Astrocyte (in vitro differentiated cells and primary cell): ENCODE measurements around the gene TMIE. TPM values are rescaled to one million over a fixed set of nuclear protein-coding genes. Genes with fewer than 3 reads are reported as not detected.
"Not testable (repeated sequence)": the region's sequence is repeated elsewhere in the genome, so short reads cannot be mapped to it uniquely, and the experiment has no call there.

ENCODE experiments used
- DNase-seq: peaks from one replicate; pipeline ENCODE4 v3.0.0-alpha.2; 2010; ENCODE audit warnings: low read depth
- FAIRE-seq: peaks from 2 replicates; lab custom pipeline; 2011; peaks lifted over from hg19 to GRCh38; lab: Jason Lieb, UNC
- H2AFZ ChIP-seq: 2 replicates; pipeline ENCODE4 v1.6.0; 2012; ENCODE audit warnings: low read depth, low read length, inconsistent platforms
- H3K27ac ChIP-seq: 2 replicates; pipeline ENCODE4 v1.5.1; 2011; ENCODE audit warnings: low read depth, low read length, inconsistent platforms
- H3K27me3 ChIP-seq: 2 replicates; pipeline ENCODE4 v1.6.0; 2011; ENCODE audit warnings: low read length, inconsistent platforms; ENCODE audit not compliant: insufficient read depth
- H3K36me3 ChIP-seq: 2 replicates; pipeline ENCODE4 v1.5.1; 2011; ENCODE audit warnings: low read length, inconsistent platforms; ENCODE audit not compliant: insufficient read depth
- H3K4me1 ChIP-seq: 2 replicates; pipeline ENCODE4 v1.5.1; 2011; ENCODE audit warnings: low read length, inconsistent platforms; ENCODE audit not compliant: insufficient read depth
- H3K4me2 ChIP-seq: 2 replicates; pipeline ENCODE4 v1.6.0; 2012; ENCODE audit warnings: low read length, inconsistent platforms
- H3K4me3 ChIP-seq: 2 replicates; pipeline ENCODE4 v1.5.1; 2011; ENCODE audit warnings: low read depth, mild to moderate bottlenecking, low read length, inconsistent platforms; ENCODE audit not compliant: insufficient read depth
- H3K79me2 ChIP-seq: 2 replicates; pipeline ENCODE4 v1.6.0; 2012; ENCODE audit warnings: mild to moderate bottlenecking, low read length, inconsistent platforms; ENCODE audit not compliant: insufficient read depth
- H3K9ac ChIP-seq: 2 replicates; pipeline ENCODE4 v1.6.0; 2012; ENCODE audit warnings: mild to moderate bottlenecking, low read length, inconsistent platforms
- H3K9me3 ChIP-seq: 2 replicates; pipeline ENCODE4 v1.5.1; 2012; ENCODE audit warnings: low read depth, mild to moderate bottlenecking, low read length, inconsistent platforms; ENCODE audit not compliant: insufficient read depth
- H4K20me1 ChIP-seq: 2 replicates; pipeline ENCODE4 v1.6.0; 2012; ENCODE audit warnings: low read length, inconsistent platforms; ENCODE audit not compliant: insufficient read depth
- H3K27ac Mint-ChIP-seq: one replicate; pipeline ENCODE4 v1.8.0; 2021; ENCODE audit warnings: mild to moderate bottlenecking, mixed read lengths; ENCODE audit not compliant: unreplicated experiment
- H3K27me3 Mint-ChIP-seq: one replicate; pipeline ENCODE4 v1.8.0; 2021; ENCODE audit warnings: low read depth, mixed read lengths; ENCODE audit not compliant: unreplicated experiment
- H3K36me3 Mint-ChIP-seq: one replicate; pipeline ENCODE4 v1.8.0; 2021; ENCODE audit warnings: low read depth, mixed read lengths; ENCODE audit not compliant: unreplicated experiment
- H3K4me1 Mint-ChIP-seq: one replicate; pipeline ENCODE4 v1.8.0; 2021; ENCODE audit warnings: low read depth, mixed read lengths; ENCODE audit not compliant: unreplicated experiment
- H3K4me3 Mint-ChIP-seq: one replicate; pipeline ENCODE4 v1.8.0; 2021; ENCODE audit warnings: mild to moderate bottlenecking, moderate library complexity, mixed read lengths; ENCODE audit not compliant: unreplicated experiment
- H3K9me3 Mint-ChIP-seq: one replicate; pipeline ENCODE4 v1.8.0; 2021; ENCODE audit warnings: mild to moderate bottlenecking, mixed read lengths; ENCODE audit not compliant: unreplicated experiment
- CTCF ChIP-seq: IDR thresholded peaks from 2 replicates; pipeline ENCODE4 v1.5.1; 2011; ENCODE audit warnings: low read depth, mild to moderate bottlenecking, inconsistent platforms, low read length, moderate library complexity; ENCODE audit not compliant: insufficient read depth
- EZH2 ChIP-seq: IDR thresholded peaks from 2 replicates; pipeline ENCODE4 v1.6.1; 2012; ENCODE audit warnings: mild to moderate bottlenecking, low read length, inconsistent platforms; ENCODE audit not compliant: insufficient read depth
- total RNA-seq: library from RNA; stranded (reverse); gene quantifications from 2 replicates; pipeline ENCODE4 v1.2.1, GENCODE V29; 2021

The TMIE gene
- total RNA-seq, 1 donor from 2014 or later: 0.34 TPM

GRCh38 chr3:46739565-46739964, 38.4 kb downstream of the TMIE start:
- not testable (repeated sequence) for FAIRE-seq, H3K9ac ChIP-seq, H3K36me3 ChIP-seq, H3K27me3 ChIP-seq, H3K27ac Mint-ChIP-seq, H3K9me3 ChIP-seq, H3K4me2 ChIP-seq, H3K4me1 ChIP-seq, H3K27ac ChIP-seq, H3K36me3 Mint-ChIP-seq, DNase-seq, H3K4me3 ChIP-seq, H3K9me3 Mint-ChIP-seq, H3K79me2 ChIP-seq, H2AFZ ChIP-seq, H3K4me1 Mint-ChIP-seq, H4K20me1 ChIP-seq, H3K4me3 Mint-ChIP-seq
- H3K27me3 Mint-ChIP-seq: peaks cover 23% of the 10 kb centered on the region

GRCh38 chr3:46742992-46743585, 41.9 kb downstream of the TMIE start:
- no peak for FAIRE-seq
- H3K9me3 Mint-ChIP-seq: peaks cover 4% of the 10 kb centered on the region
- H3K27me3 Mint-ChIP-seq: peaks cover 11% of the 10 kb centered on the region
- H3K36me3 Mint-ChIP-seq: no peaks in the 10 kb centered on the region
- H3K4me1 Mint-ChIP-seq: no peaks in the 10 kb centered on the region
- no peak for DNase-seq
- Histone ChIP-seq H3K79me2 (no peaks in the 10 kb centered on the region), H3K4me3 (no peak overlapping the region), H3K36me3 (no peaks in the 10 kb centered on the region), H2AFZ (no peak overlapping the region), H3K9me3 (no peaks in the 10 kb centered on the region), H3K27me3 (peaks cover 6% of the 10 kb centered on the region), H3K4me1 (no peaks in the 10 kb centered on the region), H3K9ac (no peak overlapping the region), H4K20me1 (no peaks in the 10 kb centered on the region), H3K27ac (no peak overlapping the region), H3K4me2 (no peak overlapping the region)
- TF ChIP-seq CTCF (no peak), EZH2 (no peak)
- H3K27ac Mint-ChIP-seq: no peak overlapping the region
- no peak overlapping the region for H3K4me3 Mint-ChIP-seq

- no peaks in the 10 kb centered on the region for H3K9me3 ChIP-seq
- H3K79me2 ChIP-seq: no peaks in the 10 kb centered on the region
- H3K36me3 ChIP-seq: no peaks in the 10 kb centered on the region
- H3K27ac ChIP-seq: no peak overlapping the region
- no peak overlapping the region for H3K27ac Mint-ChIP-seq
- TF ChIP-seq CTCF (no peak), EZH2 (no peak)
- no peak overlapping the region for H3K4me3 Mint-ChIP-seq
- DNase-seq: no peak
- peaks cover 36% of the 10 kb centered on the region for H3K27me3 Mint-ChIP-seq
- peaks cover 8% of the 10 kb centered on the region for H3K27me3 ChIP-seq
- no peaks in the 10 kb centered on the region for H3K4me1 Mint-ChIP-seq
- H3K4me3 ChIP-seq: no peak overlapping the region
- no peak overlapping the region for H3K9ac ChIP-seq
- H4K20me1 ChIP-seq: no peaks in the 10 kb centered on the region
- FAIRE-seq: no peak
- H3K36me3 Mint-ChIP-seq: no peaks in the 10 kb centered on the region
- H3K9me3 Mint-ChIP-seq: peaks cover 5% of the 10 kb centered on the region
- no peak overlapping the region for H3K4me2 ChIP-seq
- H2AFZ ChIP-seq: no peak overlapping the region
- no peaks in the 10 kb centered on the region for H3K4me1 ChIP-seq
Observed at GRCh38 chr3:46746711-46747110, 45.5 kb downstream of the TMIE start.
